HG02973 (cell line): Measurements from ENCODE around the gene ACOT7.
"Not testable (repeated sequence)": the region's sequence is repeated elsewhere in the genome, so short reads cannot be mapped to it uniquely, and the experiment has no call there.

ENCODE experiments used
- ATAC-seq: cut with Tn5 transposase; IDR thresholded peaks from one replicate; pipeline ENCODE4 v1.9.1; 2021; ENCODE audit warnings: moderate library complexity; ENCODE audit not compliant: unreplicated experiment

ACOT7 gene

DNA sequence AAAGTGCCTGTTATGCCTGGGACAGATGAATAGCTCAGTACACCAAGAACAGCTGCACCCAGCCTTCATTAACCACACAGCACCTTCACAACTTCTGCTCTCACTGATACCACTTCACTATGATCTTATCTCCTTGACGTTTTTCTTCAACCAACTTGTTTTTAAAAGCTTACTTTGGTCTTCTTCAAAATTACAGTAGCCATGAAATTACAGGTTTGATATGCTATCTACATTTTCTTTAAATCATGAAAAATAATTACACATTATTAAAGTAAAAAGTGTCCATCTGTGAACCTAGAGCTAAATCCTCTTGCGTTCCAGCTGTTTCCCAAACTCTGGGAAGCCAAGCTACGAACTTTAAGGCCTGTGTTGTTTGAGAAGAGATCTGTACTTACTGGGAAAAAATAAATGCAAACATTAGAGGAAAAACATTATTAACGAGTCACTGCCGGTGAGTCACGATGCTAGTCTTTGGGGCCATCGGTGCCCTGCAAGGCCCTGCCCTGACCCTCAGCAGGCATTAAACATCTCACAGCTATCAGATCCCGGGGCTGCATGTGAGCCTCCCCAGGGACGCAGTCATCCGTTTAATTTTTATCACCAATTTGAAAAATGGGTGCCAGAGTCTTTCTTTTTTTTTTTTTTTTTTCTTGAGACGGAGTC lies 76.3 kb downstream of the ACOT7 start:
- no peak for ATAC-seq

DNA sequence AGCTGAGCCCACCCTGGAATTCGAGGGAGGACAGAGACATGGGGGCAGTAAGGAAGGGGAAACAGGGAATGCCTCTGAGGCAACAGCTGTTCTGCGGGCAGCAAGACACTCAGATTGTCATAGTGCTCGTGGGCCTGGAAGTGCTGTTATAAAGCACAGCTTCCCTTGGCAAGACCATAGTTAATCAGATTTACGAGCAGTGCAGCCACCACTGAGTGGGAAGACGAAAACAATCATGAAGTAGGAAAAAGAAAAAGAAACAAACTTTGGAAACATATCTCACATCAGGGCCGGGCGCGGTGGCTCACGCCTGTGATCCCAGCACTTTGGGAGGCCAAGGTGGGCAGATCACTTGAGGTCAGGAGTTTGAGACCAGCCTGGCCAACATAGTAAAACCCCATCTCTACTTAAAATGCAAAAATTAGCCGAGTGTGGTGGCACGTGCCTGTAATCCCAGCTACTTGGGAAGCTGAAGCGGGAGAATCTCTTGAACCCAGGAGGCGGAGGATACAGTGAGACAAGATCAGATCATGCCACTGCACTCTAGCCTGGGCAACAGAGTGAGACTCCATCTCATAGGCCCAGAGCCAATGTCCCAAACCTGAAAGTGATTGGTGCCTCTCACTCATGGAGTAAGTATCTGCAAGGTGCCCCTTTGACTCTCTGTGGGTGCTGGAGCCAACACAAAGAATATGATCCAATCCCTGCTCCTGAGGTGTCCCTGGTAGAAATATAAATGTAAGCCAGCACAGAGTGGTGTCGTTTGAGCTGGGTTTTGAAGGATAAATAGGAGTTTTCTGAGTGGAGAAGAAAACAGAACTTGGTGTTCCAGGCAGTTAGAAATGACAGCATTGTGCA lies 77.1 kb downstream of the ACOT7 start:
- ATAC-seq = no peak

DNA sequence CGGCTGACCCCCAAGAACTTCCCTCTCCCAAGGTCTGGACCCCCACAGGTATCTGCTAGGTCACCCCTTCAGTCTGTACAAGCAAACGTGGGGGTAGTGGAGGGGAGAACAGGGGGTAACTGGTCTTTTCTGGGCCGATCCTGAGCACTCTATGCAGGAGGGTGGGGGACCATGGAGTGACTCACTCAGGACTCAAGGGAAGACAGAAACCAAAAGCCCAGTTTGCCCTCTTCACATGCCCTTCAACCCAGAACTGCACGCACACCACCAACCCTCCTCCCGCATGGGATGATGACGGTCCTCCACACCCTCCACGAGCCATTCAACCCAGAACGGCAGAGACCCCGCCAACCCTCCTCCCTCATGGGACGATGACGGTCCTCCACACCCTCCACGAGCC lies 79.1 kb downstream of the ACOT7 start:
- ATAC-seq = no peak

DNA sequence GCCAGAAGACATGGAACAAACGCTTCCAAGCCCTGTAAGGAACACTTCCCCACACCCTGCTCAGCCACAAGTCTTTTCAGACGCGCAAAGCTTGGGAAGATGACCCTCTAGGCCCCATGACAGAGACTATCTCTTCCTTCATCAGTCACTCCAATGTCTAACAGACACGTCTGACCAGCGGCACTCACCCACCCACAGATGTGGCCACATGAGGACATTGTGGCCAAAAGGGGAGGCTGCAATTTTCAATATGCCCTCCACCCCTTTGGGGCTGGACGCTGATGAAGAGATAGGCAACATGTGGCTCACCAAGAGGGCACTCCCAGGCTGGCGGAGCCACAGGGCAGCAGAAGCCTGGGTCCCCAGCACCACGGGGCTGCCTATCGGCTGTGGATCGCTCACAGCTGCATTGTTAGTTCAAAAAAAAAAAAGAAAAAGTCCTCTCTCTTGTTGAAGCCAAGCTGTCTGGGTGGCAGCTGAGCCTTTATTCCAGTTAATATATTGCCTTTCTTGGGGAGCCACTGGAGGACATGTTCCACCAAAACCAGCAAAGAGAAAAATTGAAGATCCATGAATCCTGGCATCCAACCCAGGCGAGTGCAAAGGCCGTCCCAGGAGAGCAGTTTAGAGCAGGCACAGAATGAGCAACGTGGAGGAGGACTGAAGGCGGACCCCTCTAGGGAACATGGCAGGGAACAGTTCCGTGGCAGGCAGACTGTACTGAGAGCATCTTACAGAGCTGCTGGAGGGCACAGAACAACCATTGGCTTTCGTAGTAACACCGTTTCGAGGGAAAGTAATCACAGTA lies 80.0 kb downstream of the ACOT7 start:
- no peak for ATAC-seq

GRCh38 chr1:6310116-6310848 lies 83.3 kb downstream of the ACOT7 start:
- no peak for ATAC-seq

DNA sequence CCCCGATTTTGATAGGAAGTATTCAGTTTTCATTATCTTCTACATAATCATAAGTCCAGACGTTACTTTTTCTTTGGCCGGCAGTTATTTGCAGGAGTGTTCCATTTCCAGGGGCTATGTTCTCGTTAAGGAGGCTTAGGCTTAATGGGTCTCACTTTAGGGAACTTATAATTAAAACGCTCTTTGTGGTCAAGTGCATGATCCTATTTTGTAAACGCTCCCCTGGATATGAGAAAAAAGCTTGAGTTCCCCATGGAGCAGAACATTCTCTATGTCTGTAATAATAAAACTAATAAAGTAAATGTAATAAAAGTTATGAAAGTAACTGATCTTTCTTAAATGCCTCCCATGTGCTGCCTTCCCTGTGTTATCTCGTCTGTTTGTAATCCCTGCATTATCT lies 84.0 kb downstream of the ACOT7 start:
- ATAC-seq = no peak

GRCh38 chr1:6308449-6308848 lies 85.1 kb downstream of the ACOT7 start:
- no peak for ATAC-seq

DNA sequence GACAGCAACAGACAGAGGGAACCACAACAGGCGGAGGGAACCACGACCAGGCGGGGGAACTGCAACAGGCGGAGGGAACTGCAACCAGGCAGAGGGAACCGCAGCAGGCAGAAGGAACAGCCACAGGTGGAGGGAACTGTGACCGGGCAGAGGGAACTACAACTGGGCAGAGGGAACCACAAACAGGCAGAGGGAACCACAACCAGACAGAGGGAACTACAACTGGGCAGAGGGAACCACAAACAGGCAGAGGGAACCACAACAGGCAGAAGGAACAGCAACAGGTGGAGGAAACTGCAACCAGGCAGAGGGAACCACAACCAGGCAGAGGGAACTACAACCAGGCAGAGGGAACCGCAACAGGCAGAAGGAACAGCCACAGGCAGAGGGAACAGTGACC lies 85.9 kb downstream of the ACOT7 start:
- not testable (repeated sequence) for ATAC-seq

DNA sequence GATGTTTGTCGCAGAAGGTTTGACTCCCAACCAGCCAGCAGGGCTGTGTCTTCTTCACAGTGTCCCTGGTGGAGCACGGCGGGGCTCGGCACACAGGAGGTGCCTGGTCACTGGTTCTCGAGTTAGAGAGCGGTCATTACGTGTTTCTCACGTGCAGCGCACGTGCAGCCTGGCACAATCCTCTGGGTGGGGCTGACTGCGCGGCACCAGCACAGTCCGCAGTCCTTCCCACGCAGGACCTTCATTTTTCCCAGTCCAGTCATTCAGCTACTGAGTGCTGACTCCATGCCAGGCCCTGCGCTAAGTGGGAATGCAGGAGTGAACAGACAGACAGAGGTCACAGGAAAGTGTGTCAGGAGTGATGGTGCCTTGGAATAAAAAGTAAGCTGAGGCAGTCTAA lies 86.5 kb downstream of the ACOT7 start:
- ATAC-seq = no peak

DNA sequence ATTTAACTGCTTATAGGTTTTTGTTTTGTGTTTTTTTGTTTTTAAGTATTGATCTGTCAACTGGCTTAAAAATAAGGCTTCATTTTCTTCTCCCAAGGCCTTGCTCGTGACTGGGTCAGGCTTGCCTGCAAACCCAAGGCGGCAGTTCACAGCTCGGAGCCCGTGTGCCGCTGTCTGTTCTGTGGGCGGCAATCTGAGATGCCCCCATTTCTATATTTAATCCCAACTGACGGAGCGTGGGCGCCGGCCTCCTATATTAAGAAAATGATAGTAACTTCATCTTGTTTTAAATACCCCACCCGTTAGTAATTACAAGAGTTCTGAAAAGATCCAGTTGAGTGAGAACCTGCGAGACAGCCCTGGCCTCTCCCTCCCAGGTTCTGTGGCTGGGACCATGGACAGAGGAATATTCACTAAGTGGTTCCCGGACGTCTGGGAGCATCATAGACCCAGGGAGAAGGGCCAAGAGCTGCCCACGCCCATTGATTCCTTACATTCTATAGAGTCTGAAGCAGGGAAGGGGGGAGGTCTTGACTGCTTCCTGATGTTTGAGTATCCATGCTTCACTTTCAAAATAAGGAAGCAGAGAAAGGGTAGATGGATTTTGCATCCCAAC lies 90.1 kb downstream of the ACOT7 start:
- no peak for ATAC-seq

DNA sequence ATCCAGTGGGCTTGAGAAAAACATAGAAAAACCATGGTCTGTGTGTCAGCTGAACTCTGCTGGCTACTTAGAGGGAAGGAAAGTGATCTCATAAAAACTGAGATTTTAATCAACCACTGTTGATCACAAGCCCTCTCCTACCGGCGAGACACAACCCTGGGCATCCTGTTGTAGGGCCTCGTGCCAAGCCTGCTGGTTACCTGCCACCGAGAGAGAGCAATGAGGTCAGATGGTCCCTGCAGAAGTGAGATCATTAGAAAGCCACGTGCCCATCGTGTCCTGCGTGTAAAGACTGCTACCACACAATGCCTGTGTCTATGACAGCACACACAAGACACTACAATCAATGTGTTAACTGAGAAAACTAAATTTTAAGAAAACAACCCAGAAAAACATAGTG lies 91.0 kb downstream of the ACOT7 start:
- ATAC-seq = no peak

- ATAC-seq = no peak
Measured at GRCh38 chr1:6301526-6301925, 92.0 kb downstream of the ACOT7 start.

DNA sequence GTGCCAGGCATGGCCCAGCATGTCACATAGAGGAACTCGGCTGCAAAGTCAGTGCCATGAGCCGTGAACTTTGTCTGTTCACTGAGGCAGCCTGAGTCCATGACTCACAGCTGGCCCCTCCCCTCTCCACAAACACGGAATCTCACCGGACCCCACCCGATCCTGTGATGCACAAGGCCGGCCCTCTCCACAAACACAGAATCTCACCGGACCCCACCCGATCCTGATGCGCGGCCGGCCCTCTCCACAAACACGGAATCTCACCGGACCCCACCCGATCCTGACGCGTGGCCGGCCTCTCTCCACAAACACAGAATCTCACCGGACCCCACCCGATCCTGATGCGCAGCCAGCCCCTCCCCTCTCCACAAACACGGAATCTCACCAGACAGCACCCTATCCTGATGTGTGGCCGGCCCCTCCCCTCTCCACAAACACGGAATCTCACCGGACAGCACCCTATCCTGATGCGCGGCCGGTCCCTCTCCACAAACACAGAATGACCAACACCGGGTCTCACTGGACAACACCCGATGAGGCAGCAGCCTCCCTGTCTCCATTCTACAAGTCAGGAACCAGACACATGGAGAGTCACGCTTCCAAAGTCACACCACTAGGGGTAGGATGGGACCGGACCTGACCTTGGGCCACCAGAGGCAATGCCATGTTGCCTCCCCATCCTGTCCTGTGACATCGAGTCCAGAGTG lies 93.1 kb downstream of the ACOT7 start:
- ATAC-seq = no peak

DNA sequence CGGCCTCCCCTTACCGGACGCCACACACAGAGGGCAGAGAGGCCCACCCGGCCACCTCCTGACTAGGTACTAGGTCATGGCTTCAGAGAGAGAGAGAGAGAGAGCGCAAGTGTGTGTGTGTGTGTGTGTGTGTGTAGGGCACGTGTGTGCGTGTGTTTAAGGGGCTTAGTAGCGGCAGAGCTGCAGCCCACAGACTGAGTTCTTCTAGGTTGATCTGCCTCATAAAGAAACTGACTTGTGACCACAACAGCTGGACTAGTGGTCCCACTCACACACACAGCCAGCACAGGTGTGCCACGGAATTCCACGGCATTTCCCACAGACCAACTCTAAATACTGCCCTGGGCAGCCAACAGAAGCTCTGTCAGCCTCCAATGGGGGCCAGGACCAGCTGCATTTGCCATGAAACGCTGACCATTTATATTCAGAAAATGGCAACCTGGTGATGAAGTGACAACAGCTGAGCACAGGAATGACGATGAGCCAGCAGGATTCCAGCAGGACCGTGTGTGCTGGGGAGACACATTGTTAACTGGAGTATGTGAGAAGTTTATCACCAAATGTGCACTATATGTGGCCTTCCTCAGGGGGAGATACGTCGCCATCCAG lies 93.9 kb downstream of the ACOT7 start:
- no peak for ATAC-seq

GRCh38 chr1:6298940-6299465 lies 94.6 kb downstream of the ACOT7 start:
- ATAC-seq = no peak

GRCh38 chr1:6298530-6298929 lies 95.0 kb downstream of the ACOT7 start:
- no peak for ATAC-seq

DNA sequence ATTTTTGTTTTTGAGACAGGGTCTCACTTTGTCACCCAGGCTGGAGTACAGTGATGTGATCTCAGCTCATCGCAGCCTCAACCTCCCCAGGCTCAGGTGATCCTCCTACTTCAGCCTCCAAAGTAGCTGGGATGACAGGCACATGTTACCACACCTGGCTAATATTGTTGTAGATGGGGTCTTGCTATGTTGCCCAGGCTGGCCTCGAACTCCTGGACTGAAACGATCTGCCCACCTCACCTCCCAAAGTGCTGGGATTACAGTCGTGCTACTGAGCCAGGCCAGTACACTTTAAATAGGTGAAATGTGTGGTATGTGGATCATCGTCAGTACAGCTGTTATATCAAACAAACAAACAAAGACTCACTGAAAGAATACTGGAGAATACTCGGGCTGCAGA lies 97.7 kb downstream of the ACOT7 start:
- ATAC-seq = no peak

- no peak for ATAC-seq
Measured at GRCh38 chr1:6294890-6295556, 98.5 kb downstream of the ACOT7 start.
